ENCODE results near the gene PRDM13.

The PRDM13 gene

GRCh38 chr6:99602520-99603420 lies 3.9 kb upstream of the PRDM13 start:
- no peak for DNase-seq (ENCODE audit: insufficient read length, low spot score)
- no peak for FAIRE-seq

- peak; percentile 22 for DNase-seq (ENCODE audit: insufficient read length, low spot score)
- no peak for FAIRE-seq
These were observed 3.0 kb upstream of the PRDM13 start for GRCh38 chr6:99603421-99604165.

GRCh38 chr6:99604166-99605073 lies 2.2 kb upstream of the PRDM13 start:
- FAIRE-seq (no peak), DNase-seq (ENCODE audit: insufficient read length, low spot score) (no peak)

GRCh38 chr6:99605074-99605734 lies 1.4 kb upstream of the PRDM13 start:
- FAIRE-seq (no peak), DNase-seq (ENCODE audit: insufficient read length, low spot score) (no peak)

- FAIRE-seq (no peak), DNase-seq (ENCODE audit: insufficient read length, low spot score) (no peak)
These were observed 550 bp upstream of the PRDM13 start for GRCh38 chr6:99605911-99606655.

- DNase-seq (ENCODE audit: insufficient read length, low spot score) (no peak), FAIRE-seq (no peak)
These were observed 893 bp downstream of the PRDM13 start for GRCh38 chr6:99607416-99608036.

- FAIRE-seq (no peak), DNase-seq (ENCODE audit: insufficient read length, low spot score) (no peak)
These were observed 1.6 kb downstream of the PRDM13 start for GRCh38 chr6:99608059-99608885.

- no peak for FAIRE-seq
- no peak for DNase-seq (ENCODE audit: insufficient read length, low spot score)
These were observed 2.4 kb downstream of the PRDM13 start for GRCh38 chr6:99608886-99609482.

- DNase-seq (ENCODE audit: insufficient read length, low spot score), result no peak
- no peak for FAIRE-seq
These were observed 3.4 kb downstream of the PRDM13 start for GRCh38 chr6:99609905-99610489.

GRCh38 chr6:99611148-99611547 lies 4.5 kb downstream of the PRDM13 start:
- DNase-seq (ENCODE audit: insufficient read length, low spot score) (no peak), FAIRE-seq (no peak)

GRCh38 chr6:99612551-99613408 lies 6.1 kb downstream of the PRDM13 start:
- DNase-seq (ENCODE audit: insufficient read length, low spot score) (no peak), FAIRE-seq (no peak)

- no peak for DNase-seq (ENCODE audit: insufficient read length, low spot score)
- FAIRE-seq, result no peak
These were observed 6.7 kb downstream of the PRDM13 start for GRCh38 chr6:99613409-99613704.

GRCh38 chr6:99613705-99614429 lies 7.2 kb downstream of the PRDM13 start:
- FAIRE-seq, result no peak

GRCh38 chr6:99614430-99615186 lies 8.0 kb downstream of the PRDM13 start:
- FAIRE-seq (peak; percentile 62), DNase-seq (ENCODE audit: insufficient read length, low spot score) (no peak)

More at GRCh38 chr6:99613705-99614429, 7.2 kb downstream of the PRDM13 start:
- DNase-seq (ENCODE audit: insufficient read length, low spot score), result no peak

- DNase-seq (ENCODE audit: insufficient read length, low spot score) (no peak), FAIRE-seq (no peak)
These were observed 10.5 kb downstream of the PRDM13 start for GRCh38 chr6:99617131-99617530.
